Hematopoietic multipotent progenitor cell treated with erythropoietin and hydrocortisone succinate and interleukin-3 and kit ligand, for 8 days (in vitro differentiated cells): ENCODE data around the gene DLGAP4.

ENCODE experiments used
- DNase-seq: peaks from one replicate; pipeline ENCODE4 v3.0.0-alpha.2; 2015

The DLGAP4 gene

DNA sequence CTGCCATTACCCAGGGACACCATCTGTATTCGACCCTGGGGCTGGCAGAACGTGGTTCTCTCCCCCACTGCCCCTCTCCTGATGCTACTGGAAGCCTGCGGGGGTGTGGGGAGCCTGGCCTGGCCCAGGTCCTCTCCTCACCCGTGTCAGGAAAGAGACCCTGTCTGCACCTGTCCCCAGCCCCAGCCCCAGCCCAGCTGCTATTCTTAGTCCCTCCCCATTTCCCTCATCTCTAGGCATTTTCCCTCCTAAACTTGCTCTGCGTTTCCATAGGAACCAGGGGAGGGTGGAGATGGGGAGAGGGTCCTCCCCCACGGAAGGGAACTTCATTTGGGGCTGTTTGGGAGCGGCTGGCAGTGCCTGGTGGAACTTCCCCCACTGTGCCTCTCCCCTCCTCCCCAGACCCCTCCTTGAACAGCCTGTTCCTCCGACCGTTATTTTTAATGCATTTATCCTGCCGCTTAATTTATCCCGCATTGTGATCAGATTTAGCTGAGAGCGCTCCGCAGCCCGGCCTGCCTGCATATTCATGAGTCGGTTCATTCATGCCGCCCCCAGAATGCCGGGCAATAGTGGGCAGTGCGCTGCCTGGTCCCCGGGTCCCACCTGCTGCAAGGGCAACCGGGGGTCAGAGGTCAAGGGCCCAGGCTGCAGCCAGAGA, 31.8 kb upstream of the DLGAP4 start:
- no peak for DNase-seq

DNA sequence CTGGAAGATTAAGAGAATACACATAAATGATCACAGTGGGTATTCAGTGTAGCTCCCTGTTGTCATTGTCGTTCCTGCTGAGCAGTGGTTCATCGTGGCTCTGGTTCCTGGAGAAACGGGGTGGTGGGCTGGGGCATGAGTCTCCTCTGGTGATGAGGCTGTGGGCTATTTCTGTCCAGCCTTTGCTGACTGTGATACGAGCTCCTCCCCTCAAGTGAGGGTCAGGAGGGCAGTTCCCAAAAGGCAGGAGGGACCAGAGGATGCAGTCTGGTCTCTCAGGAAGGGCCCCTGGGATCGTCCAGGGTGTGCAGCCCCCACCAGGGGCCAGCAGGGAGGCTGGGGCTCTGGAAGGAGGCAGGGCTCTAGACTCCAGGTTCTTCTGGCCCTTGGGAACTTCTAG, 31.1 kb upstream of the DLGAP4 start:
- DNase-seq: no peak

DNA sequence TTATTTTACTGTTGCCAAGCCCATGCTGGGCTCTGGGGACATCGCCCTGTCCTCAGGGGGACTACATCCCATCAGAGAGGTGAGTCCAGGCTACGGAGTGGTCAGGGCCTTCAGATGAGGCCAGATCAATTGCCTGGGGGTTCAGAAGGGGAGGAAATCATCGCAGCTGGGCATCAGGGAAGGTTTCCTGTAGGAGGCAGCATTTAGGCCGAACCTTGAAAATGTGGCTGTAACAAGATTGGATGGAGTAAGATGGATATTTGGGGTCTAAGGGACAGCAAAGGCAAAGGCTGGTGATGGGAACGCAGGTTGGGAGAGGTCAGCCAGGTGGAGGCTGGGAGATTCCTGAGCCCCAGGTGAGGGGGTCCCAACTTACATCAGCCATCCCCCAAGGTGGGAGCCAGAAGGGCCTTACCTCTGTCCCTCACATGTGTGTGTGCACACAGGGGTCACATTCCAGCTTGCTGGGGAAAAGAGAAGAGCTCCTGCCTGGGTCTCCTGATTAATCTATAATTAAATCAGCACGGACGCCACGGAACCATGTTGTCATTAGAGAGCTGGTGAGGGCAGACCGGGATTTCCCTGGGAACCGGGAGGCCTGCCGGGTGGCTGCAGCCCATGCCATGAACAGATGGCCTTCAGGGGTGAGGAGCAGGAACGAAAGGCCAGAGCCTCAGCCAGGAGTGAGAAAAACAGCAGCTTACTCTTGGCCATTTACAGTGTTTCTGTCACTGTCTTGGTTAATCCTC, 30.5 kb upstream of the DLGAP4 start:
- DNase-seq: no peak

DNA sequence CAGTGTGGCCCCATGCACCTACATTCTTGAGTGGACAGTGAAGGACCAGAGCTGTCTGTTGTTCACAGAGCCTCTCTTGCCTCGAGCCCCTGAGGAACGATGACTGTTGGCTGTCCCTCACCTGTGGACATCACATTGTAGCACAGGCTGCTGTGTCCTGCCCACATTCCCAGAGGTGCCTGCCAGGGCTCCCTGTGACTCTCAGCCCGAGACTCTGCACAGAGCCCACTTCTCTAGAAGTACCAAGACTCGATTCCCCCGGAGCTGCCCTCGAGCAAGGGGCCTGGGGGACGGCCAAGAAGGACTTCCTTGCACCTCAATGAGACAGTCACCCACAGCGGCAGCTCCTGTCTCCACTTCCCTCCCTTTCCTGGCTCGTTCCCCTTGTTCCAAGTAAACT, 28.6 kb upstream of the DLGAP4 start:
- no peak for DNase-seq

DNA sequence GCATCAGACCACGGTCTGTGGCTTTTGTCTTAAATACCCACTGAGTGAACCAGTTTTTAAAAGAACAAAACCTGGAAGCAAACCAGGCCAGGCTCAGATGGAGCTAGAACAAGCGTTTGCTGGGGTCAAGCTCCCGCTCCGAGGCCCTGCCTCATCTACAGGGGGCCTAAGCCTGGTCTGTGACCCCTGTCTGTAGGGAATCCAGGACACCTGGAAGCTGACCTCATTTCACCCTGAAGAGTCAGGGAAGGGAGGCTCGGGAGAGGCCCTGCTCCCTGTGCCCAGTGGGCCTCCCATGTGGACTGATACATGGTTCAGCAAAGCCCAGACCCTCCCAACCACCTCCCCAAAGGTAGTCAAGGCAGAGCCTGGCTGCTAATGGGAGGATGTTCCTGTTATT, 26.8 kb upstream of the DLGAP4 start:
- no peak for DNase-seq

DNA sequence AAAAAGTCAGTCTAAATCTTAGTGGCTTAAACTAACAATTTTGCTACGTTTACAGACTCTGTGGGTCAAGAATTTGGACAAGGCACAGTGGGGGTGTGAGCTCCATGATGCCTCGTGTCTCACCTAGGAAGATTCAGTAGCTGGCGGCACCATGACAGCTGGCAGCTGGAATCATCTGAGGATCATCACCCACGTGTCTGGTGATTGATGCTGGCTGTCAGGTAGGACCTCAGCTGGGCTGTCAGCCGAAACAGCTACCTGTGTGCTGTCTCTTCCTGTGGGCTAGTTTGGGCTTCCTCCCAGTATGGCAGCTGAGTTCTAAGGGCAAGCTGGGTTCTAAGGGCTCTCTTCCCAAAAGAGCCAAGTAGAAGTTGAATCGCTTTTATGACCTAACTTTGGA, 26.4 kb upstream of the DLGAP4 start:
- no peak for DNase-seq

DNA sequence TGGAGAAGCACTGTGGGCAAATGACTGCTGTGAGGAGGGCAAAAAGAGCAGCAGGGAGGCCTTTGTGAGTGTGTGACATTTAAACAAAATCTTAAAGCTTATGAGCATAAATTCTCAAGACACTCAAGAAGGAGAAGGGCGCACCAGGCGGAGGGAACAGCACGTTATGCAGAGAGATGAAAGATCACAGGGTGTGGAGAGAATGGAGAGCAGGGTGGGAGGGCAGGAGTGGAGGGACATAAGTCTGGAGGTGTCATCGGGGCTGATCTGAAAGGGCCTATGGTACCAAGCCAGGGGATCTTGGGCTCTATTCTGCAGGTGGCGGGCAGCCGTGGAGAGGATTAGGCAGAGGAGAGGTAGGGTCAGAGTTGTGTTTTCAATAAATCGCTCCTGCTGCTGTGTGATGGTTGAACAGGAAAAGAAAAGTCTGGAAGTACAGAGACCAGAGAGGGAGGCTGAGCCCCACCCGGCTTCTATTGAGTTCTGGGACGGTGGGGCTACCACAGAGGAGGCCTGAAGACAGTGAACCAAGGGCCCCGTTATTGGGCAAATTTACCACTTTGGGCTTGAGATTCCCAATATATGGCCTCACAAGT, 24.3 kb upstream of the DLGAP4 start:
- no peak for DNase-seq

DNA sequence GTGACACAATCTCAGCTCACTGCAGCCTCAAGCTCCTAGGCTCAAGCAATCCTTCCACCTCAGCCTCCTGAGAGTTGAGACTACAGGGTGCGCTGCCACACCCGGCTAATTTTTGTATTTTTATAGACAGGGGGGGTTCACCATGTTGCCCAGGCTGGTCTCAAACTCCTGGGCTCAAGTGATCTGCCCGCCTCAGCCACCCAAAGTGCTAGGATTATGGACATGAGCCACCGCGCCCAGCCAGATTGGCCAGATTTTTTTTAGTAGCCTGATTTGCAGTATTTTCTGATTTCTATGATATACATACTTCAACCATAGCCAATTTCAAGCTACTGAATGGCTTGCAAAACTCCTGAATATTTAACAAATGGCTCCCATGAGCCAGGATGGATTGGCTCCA, 21.4 kb upstream of the DLGAP4 start:
- DNase-seq: no peak

DNA sequence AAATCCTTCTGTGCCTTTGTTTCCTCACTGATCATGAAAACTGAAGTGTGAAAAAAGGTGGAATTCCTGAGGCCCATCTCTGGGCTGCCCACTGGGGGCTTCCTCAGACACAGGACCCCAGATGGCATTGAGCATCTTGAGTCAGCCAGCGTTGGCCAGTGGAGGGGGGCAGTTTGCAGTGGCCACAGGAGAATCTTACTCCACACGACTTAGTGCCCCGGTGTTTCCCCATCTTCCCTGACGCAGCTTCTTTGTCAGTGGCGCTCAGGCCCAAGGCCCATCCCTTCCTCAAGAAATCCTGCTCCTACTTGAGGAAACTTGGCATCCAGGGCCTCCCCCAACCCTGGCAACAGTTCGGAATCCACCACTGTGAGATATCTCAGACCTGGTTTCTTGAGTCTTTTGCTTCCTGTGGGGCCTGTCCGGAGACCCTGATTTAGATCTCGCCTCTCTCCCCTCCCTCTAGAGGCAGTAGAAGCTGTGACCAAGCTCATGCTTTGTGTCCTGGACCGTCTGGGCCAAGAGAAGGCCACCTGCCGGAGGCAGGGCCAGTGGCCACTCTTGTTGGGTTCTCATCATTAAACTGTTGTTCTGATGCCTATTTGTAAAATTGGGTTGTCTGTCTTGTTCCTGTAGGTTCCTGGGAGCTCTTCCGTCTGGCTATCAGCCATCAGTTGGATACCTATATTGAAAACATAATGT, 20.2 kb upstream of the DLGAP4 start:
- no peak for DNase-seq

DNA sequence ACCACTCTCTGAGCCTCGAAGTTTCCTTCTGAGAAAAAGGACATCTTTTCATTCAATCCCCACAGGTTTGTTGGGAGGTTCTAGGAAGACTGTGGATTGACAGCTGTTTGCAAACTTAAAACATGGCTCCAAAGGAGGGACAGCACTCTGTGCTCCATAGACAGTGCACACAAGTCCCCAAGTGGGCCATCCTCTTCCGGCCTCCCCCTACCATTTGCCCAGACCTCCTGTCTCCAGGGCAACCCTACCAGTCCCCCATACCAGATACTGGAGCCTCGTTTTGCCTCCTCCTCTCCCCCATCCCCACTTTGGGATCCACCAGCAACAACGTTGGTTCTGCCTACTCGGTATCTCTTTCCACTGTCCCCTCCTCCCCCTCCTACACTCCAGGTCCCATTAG, 8.5 kb upstream of the DLGAP4 start:
- no peak for DNase-seq

DNA sequence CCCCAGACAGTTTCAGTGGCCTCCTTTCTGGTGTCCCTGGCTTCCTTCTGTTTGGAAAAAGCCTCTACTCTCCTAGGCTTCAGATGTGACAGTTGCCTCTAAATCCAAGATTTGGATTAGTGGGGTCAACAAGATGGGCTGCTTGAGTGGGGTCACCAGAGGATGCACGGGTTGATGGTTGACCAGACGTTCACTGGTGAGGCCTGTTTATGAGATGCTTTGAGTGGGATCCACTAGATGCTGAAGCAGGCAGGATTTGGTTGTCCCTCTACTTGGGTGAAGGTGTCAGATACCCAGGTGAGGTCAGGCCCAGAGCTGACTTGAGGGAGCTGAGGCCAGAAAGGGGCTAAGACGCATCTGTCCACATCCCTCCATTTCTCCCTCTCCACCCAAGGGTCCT, 8.1 kb upstream of the DLGAP4 start:
- DNase-seq: no peak

DNA sequence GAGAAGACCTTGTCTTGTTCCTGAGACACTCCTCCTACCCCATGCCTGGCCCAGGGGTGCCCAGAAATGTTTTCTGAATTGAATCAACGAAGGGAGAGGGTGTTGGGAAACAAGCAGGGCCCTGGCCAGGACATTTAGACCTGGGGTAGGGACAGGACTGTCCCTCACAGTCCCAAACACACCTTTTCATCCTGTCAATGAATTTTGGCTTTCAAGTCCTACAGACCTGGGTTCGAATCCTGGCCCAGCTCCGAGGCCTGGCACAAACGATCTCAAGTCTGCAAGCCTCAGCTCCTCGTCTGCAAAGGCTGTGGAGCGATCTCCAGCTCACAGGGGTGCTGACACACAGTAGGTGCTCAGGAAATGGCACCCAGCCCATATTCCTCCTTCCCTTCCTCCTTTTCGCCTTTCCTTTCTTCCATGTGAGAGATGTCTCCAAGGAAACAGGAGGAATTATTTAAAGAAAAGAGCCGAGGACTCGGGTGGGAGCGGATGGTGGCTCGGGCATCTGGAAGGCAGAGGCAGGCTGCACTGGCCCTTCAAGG, 7.3 kb upstream of the DLGAP4 start:
- no peak for DNase-seq

DNA sequence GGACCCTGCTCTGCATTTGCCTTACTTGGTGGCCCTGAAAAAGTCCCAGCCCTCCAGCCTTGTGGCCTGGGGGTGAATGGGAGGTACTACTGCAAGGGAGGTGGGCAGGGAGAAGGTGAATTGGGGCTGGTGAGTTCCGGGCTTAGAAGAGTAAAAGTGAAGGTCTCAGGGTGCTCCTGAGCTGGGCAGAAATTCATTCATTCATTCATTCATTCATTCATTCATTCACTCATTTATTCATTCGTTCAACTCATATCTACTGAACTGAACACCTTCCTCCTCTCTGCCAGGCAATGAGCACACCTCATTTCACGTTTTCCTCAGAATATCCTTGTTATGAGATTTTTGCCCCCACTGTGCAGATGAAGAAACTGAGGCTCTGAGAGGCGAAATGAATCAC, 6.7 kb upstream of the DLGAP4 start:
- DNase-seq: no peak

DNA sequence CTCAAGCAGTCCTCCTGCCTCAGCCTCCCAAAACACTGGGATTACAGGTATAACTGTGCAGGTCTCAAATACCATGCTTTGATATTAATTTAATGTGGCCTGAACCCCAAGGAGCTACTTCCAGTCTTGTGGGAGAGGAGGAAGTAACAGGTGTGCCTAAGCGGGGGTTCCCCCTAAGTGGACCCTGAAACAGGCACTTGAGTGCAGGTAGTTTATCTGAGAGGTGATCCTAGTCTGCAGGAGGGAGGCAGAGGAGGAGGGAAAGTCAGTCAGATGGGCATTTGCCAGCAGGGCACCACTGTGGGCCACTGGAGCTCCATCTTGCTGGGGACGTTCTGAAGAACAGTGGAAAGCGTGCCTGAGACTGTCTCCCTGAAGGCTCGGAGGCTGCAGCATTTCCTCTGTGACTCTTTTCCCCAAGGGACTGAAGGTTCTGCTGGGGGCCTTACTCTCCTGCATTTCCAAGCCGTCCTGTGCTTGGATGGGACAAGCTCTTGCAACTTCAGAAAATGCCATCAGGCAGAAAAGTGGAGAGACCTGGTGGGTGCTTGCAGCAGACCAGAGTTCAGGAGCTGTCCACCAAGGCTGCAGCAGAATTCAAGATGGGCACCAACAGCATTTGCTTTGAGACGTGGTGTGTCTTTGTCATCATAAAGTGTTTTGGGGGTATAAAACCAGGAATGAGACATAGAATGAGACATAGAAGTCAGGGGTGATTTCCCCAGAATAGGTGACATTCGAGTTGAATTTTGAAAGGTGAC, 4.6 kb upstream of the DLGAP4 start:
- DNase-seq: no peak

DNA sequence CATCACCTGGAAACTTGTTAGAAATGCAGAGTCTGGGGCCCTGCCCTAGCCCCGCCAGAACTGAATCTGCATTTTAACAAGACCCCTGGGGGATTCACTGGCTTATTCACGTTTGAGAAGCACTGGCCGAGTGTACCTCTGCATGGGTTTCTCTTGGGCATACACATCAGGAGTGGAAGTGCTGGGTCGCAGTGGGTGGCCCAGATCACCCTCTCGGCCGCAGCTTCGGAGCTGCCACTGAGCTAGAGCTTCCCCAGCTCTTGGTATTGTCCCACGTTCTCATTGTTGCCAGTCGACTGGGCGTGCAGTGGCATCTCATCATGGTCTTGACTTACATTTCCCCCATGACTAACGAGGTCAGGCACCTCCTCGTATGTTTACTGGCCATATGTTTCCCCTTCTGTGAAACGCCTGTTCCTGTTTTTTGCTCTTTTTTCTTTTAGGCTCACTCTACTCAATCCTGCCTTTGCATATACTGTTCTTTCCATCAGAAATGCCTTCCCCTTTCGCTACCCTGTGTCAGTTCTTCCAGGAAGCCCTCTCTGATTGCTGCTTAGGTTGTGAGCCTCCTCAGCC, 3.0 kb upstream of the DLGAP4 start:
- no peak for DNase-seq

DNA sequence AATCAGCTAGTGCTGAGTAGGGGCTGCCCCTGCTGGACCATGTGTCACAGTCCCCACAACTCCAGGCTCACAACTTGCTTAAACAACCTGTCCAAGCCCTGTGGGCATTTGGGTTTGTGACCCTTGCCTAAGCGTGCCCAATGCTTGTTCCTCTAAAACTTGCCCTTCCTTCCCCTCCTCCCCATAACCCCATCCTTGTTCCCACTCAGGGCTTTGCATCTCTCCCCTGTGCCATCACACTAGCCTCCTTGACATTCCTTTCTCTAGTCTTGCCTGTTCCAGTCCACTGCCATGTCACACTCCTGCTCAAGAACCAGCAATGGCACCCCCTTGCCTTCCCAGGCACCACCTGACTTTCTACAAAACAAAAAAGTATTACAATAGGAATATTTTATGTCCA, 2.3 kb upstream of the DLGAP4 start:
- DNase-seq: no peak

DNA sequence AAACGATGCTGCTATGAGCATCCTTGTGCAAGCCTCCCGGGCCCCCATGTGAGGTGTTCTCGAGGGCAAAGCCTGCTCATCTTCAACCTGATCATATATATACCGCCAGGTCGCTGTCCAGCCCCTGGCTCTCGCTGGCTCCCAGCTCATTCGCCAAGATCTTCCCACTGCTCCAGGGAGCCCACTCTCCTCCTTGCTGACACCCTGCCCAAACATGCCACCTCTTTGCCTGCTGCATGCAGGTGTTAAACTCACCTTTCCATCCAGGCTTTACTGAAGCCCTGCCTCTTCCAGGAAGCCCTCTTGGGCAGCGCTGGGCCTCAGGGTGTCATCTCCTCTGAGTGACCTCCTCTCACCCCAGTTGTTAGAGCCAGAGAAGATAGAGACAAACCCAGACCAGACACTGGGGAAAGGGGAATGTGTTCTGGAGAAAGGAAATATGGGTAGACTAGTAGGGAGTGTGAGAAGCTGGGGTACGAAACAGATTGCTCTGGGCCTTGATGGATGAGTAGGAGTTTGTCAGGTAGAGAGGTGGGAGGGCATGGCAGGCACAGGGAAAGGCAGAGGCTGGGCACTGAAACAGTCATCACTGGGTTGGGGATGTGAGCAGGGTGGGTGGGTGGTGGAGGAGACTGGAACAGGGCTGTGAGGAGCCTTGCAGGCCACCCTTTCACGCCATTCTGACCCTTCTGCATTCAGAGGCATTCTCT, 1.2 kb upstream of the DLGAP4 start:
- DNase-seq: no peak

DNA sequence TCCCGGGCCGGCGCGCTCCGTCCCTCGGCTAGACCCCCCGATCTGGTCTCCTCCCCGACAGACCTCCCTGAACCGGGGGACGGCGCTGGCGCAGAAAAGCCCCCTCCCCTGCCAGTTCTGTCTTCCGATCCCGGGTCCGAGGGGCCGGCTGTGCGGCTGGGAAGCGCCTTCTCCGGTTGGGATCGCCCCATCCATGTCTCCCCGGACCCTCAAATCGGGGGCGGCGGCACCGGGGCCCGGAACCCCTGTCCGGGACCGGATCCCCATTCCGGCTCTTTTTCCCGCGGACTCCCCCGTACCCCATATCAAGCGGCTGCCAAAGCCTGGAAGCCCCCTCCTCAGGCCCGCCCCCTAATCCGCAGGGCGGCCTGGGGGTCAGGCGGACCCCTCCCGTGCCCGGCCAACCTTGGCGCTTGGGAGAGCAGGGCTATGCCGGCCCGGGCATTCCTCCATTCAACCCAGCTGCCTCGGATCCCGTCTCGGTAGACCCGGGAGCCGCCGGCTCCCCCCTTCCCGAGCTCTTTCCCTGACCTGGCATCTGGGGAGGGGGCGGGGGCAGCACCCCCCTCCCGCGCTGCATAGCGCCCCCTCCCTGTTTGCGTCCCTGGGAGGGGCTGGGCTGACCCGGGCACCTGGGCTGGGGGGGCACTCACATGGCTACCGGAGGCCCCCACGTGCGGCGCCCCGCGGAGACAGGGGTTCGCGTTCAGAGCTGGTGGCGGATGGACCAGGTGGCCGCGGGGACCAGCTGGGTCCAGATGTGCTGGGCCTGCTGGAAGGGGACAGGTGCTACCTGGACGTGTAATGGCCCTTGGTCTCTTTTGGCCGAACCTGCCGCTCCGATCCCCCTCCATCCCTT, 643 bp downstream of the DLGAP4 start:
- DNase-seq: no peak

DNA sequence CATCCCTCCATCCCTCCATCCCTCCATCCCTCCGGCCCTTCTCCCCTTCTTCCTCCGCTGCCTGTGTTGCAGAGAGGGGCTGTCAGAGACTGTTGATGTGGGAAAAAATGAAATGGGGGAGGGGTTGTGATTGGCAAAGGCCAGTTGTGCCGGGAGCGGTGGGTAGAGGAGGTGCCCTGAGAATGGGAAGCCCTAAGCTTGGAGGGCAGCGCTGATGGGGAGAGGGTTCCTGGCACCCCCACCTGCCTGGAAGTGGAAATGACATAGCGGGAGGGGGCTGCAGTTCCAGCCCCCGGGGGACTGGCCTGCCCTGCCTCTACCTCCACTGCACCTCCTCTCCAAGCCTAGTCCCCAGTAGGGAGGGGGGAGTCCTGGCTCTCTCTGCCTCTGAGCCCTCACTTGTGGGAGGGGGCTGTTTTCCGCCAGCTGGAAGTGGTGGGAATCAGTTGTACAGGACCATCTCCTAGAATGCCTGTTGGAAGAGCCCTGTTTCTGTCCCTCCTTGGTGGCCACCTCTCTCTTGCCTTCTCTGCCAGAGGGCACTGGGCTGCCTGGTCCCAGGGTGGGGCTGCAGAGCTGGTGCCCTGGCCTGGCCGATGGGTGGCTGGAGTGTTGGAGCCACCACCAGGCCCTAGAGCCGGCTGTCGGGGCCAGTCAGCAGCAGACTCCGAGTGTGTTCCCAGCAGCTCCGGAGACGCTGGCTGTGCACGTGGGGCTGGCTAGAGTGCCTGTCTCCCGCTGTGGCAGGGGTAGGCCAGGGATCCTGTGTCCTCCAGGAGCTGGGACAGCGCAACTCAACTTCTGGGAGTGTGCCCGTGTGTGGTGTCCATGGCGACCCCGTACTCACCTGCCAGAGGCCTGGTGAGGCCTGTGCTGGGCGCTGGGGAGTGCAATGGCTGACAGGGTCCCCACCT, 1.5 kb downstream of the DLGAP4 start:
- DNase-seq: no peak

DNA sequence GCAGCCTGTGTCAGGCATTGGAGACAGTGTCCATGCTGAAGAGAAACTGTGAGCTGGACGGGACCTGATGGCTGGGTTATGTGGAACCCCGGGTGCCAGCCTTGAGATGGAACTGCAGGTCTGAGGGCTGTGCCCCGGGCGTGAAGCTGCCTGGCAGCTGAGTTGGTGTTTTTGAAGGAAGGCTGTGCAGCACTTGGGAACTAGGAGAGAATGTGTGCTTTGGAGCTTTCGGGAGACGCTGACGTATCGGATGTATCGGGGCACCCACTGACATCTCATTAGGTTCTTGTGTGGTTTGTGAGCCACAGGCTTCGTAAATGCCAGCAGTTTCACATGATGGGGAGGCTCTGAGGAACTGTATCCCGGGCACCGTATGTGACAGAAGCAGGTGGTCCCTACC, 2.2 kb downstream of the DLGAP4 start:
- DNase-seq: no peak
